Urothelium cell line (cell line): ENCODE results near the gene DUSP8.
A peak's percentile ranks its signal among the peaks of the same experiment; 100 is the strongest.
"Not testable (repeated sequence)": the region's sequence is repeated elsewhere in the genome, so short reads cannot be mapped to it uniquely, and the experiment has no call there.

ENCODE experiments used
- DNase-seq: peaks from one replicate; pipeline ENCODE4 v3.0.0; 2011; ENCODE audit warnings: low spot score, mixed read lengths
- FAIRE-seq: peaks from 2 replicates; lab custom pipeline; 2011; peaks lifted over from hg19 to GRCh38; lab: Jason Lieb, UNC

DUSP8 gene

DNA sequence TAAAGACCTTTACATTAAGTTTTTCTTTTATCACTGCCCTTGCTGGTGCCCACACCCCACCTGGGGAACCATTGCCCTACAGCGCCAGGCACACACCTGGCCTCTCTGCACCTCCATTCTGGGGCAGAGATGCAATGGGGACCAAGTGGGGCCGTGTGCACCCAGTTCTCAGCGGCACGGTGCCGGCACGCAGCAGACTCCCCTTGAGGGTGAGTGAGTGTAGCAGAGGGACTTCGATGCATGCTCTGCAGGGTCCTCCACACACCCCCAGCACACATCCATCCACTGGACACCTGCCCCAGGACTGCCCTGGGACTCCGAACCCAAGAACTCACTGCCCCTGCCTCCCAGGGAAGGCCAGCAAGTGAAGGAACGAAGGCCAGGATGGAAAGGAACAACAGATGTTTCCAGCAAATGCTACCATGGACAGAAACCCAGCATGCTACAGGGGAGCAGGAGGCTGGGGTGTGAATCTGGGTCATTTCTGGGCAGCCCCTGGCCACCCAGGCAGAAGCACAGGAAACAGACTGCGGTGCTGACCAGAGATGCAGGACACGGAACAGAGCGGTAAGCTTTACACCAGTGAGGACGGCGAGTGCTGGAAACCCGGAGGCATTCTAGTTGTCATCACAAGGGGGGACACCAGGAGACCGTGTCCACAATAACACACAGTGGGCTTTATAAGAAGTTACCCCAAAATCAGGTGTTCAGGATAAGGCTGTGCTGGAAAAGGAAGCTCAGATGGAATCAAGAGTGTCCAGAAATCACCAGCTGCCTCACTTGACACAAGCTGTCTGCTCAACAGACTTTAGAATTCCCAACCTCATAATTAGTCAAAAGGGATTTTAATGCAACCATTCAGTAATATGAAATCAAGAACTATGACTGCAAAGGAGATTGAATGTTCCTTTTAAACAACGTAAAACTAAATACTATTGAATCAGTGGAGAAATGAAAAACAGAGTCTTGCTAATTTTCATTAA lies 52.8 kb downstream of the DUSP8 start:
- no peak for FAIRE-seq
- no peak for DNase-seq

DNA sequence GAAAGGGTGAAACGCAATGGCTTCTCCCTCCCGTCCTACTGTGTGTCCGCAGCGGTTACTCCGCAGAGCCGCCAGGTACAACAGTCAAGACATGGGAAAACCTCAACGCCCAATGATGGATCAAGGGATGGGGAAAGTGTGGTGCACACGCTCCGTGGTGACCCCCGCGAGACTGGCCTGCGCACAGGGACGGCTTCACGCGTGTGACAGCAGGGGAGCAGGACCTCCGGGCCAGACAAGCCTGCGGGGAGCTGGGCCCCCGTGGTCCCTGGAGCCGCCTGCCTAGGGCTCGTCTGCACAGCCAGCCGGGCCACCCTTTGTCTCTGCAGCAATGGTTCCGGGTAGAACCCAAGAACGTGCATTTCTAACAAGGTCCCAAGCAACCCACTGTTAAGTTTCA lies 53.8 kb downstream of the DUSP8 start:
- DNase-seq (no peak), FAIRE-seq (no peak)

DNA sequence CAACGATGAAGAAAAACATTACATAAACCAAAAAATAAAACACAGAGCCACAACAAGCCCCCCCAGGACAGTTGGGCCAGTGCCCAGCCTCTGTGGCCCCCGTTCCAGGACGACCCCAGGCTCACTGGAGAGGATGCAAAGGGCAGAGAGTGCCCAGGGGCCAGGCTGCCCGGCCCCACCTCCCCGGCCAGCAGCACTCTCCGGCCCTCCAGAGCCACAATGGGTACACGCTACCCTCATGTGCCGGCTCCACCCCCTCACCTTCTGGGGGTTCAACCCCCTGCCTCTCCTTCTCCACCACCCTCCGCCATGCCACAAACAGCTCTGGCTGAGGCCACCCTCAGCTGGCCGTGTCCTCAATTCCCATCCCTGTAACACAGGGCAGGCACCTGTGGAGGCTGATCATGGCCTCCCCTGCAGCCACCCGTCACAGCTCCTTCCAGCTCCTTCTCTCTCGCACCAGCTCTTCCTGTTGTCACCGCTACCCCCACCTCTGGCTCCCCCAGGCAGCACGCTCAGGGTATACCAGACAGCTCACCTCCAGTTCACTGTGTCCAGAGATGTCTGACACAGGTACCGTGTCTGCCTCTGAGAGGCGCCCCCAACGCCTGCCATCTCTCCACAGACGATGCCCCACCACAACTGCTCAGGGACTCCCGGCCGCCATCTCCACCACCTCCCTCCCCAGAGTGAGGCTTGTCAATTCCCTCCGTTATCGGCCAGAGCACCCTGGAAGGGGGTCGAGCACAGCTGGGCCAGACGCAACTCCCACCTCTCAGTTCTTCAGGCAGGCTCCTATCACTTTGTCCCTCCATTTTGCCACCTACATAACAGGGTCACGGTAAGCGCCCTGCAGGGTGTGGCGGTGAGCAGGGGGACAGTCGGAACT lies 54.7 kb downstream of the DUSP8 start:
- no peak for DNase-seq
- FAIRE-seq: no peak

DNA sequence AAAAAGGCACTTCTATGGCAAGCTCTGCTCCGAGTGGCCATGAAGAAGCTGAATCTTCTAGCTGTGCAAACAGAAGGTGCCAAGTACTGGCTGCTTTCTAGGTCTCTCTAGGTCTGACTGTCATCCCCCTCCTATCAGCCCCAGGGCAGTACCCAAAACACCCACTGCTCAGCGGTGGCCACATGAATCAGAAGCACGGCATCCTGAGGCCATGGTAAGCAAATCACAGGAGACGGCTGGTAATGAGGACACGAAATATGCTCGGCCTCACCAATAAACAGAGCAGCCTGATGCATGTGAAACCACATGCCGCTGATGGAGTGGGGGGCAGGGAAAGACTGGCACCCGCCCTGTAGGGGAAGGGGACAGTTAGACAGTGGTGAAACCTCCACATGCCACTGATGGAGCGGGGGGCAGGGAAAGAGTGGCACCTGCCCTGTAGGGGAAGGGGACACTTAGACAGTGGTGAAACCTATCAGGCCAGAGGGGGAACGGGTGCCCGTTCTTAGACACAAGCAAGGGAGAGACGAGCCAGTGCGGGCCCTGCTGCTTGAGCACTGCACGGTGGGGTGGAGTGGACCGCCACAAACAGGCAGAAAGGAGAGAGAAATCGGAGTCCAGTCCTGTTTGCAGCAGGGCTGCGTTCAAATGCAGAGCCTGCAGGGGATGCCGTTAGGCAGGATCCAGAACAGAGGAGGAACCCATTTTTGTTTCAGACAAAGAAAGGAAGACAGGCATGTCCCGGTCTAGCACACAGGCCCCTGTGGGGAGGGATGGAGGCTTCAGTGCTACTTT lies 55.6 kb downstream of the DUSP8 start:
- DNase-seq (no peak), FAIRE-seq (no peak)

DNA sequence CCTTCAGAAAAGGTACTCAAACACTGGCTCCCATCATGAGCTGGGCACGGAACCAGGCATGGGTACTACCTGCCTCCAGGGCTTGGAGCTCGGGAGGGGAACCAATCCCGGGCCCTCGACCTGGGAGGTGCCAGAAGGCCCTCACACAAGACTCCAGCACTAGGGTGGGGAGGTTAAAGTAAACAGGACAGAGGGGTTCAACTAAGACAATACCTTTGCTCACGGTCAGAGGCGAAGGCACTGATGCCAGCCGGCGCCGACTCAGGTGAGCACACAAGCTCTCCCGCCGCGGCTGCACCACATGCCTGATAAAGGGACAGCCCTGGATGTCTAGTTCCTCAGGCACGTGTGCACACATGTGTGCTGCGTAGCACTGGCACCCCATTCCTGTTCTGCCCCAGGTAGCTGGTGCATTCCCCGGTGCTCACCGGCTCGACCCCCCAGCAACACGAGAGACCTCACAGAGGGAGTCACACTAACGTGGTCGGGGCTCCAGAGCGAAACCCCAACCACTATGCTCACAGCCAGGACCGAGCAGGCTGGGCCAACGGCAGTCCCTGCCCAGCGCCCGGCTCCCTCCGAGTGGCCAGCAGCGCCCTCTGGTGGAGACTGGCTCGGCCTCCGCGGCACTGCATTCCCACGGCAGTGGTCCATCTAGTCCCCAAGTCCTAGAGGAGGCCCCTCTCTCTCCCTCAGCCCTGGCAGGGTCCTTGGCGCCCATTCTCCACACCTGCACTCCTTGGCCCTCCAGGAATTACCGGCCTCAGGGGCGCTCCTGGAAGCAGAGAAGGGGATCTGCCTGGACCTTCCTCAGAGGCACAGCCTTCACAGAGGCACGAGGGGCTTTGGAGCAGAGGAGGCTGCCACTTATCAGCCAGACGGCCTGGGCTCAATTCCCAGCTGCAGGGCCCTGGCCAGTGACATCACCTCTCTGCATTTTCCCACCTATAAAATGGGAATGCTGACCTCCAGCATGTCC lies 56.7 kb downstream of the DUSP8 start:
- FAIRE-seq (no peak), DNase-seq (peak; percentile 53)

DNA sequence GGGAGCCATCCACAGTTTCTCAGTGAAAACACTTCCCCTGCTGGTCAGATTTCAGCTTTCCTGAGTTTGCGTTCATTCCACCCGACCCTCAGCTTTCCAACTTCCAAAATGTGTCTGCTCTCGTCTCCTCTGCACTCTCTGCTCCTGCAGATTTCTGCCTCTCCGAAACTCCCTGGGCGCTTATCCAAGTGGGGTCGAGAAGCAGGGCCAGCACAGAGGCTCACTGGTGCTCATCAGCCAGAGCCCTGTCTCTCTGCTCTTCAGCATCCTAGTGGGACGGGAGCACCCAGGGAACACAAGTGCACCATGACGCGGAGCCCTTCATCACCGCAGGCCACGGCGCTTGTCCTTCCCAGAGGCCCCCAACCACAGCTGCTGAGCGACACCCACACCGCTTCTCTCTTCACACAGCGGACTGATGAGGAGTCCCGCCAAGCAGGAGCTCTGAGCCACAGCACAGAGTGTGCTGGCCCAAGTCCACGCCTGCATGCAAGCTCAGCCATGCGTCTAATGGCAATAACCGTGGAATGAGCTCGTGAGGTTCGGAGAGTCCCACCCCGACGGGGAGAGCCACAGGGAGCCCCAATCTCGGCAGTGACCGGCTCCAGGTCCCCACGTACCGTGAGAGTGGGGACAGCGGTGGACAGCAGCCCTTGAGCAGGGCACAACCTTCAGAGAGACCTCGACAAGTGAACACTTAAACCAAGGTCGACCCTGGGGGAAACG lies 57.6 kb downstream of the DUSP8 start:
- DNase-seq (no peak), FAIRE-seq (no peak)

DNA sequence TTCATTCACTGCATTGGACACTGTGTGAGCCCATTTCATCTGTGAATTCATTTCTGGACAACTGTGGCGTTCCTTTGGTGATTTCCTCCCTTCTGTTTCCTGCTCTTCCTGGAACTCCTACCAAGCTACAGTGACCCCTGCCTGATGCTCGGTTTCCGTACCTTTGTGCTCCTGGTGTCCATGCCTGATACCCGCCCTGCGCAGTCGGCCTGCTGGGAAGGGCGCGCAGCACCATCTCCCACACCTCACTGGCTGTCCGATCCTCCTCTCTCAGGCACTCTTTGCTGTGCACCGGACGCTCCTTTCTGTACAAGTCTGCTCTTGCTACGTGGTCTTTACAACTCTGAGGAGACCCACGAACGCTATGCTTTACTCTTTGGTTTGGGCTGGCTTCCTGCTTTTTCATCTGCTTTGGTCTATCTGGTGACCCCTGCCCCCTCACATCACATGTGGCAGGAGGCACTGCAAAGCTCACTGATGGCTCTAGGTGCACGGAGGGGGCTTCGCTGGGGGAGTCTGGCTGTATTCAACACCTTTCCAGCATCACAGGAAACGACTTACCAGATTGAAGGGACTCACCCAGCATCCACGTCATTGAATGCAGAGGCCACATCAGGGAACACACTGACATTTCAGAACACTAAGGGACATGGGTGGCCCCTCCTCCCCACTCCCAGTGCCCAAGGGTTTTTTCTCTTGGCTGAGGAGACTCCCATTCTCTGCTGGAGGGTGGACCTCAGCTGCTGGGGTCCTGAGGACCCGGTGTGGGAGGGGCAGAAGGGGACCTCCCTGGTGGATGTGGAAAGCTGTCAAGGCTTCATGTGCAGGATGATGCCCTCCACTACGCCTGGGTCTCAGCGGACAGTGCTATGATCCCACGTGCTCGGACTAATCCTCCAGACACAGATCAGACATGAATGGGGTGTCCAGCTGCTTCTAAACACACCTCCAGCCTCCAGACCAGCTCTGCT lies 58.5 kb downstream of the DUSP8 start:
- FAIRE-seq (no peak), DNase-seq (no peak)

DNA sequence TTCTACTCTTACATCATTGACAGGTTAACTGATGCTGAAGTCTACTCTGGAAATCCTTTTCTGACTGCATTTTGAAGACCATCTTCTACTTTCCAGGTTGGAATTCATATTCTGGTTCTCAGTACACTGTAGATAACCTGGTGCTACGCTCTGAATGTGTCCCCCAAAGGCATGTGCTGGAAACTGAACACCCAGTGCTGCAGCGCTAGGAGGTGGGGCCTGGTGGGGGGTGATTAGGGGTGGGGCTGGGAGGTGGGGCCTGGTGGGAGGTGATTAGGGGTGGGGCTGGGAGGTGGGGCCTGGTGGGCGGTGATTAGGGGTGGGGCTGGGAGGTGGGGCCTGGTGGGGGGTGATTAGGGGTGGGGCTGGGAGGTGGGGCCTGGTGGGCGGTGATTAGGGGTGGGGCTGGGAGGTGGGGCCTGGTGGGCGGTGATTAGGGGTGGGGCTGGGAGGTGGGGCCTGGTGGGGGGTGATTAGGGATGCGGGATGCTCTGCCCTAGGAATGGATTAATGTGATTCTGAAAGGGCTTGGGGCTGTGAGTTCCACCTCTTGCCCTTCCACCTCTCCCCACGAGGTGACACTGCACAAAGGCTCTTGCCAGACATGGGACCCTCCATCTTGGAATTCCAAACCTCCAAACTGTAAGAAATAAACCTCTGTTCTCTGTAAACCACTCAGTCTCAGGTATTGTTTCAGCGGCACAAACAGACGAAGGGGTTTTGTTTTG lies 59.4 kb downstream of the DUSP8 start:
- FAIRE-seq, DNase-seq: not testable (repeated sequence)

DNA sequence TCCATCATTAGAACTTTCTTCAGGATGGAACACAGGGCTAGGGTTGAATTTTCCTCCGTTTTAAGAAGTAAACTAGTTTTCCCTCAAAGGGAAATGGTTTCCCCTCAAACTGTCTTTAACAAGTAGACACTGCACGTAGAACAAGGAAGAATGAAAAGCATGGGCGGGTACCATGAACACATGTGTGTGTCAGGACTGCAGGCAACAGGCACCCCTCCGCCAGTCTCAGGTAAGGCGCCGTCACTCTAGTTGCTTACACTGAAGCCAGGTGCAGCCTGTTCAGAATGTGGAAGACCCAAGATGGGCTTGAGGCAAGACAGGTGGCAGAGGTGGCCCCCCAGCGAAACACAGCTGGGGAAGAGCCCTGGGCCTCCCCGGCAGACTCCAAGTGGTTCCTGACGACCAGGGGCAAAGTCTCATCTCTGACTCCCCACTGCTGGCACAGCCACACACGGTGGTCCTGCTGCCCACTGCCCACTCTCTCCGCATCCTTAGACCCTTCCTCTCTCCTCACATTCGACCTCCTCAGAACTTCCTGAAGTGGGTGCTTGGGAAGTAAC lies 60.1 kb downstream of the DUSP8 start:
- no peak for FAIRE-seq
- no peak for DNase-seq

DNA sequence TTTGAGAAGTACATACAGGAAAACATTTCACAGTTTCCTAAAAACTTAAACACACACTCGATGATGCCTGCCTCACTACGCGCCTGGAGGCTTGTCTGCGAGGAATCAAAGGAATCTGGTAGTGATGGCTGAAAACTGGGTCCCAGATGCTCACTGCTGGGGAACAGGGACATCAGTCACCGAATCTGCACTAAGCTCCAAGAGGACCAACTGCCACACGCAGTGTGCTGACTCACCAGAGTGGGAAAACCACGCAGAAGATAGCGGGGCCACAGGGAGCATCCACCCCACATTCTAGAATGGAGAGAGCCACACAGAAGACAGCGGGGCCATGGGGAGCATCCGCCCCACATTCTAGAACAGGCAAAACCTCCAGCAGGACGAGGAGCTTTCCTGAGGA lies 61.1 kb downstream of the DUSP8 start:
- no peak for FAIRE-seq

DNA sequence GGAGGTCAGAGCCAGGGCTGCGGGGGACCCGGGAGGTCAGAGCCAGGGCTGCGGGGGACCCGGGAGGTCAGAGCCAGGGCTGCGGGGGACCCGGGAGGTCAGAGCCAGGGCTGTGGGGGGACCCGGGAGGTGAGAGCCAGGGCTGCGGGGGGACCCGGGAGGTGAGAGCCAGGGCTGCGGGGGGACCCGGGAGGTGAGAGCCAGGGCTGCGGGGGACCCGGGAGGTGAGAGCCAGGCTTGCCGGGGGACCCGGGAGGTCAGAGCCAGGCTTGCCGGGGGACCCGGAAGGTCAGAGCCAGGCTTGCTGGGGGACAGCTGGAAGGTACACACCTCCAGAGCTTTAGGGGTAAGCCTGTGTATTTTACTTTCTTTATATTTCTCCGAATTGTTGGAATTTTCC lies 61.7 kb downstream of the DUSP8 start:
- not testable (repeated sequence) for DNase-seq, FAIRE-seq

More for the DNA sequence above, 61.1 kb downstream of the DUSP8 start:
- no peak for DNase-seq

DNA sequence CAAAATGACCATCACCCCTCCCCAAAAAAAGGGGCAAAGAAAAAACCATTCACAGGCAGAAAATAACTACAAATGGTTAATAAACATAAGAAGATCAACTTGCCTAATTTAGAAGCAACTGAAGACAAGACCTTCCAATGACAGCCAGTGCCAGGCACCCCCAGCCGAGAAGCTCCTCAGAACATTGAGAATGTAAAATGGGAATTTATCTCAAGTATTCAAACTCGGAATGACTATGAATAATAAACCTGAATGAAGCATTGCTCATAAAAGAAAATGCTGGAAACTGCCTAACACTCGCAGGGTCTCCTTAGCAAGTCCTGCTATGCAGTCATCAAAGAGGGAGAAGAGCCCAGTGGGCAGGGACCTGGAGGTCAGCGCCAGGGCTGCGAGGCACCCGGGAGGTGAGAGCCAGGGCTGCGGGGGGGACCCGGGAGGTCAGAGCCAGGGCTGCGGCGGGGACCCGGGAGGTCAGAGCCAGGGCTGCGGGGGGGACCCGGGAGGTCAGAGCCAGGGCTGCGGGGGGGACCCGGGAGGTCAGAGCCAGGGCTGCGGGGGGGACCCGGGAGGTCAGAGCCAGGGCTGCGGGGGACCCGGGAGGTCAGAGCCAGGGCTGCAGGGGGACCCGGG lies 62.3 kb downstream of the DUSP8 start:
- no peak for DNase-seq
- FAIRE-seq: no peak

DNA sequence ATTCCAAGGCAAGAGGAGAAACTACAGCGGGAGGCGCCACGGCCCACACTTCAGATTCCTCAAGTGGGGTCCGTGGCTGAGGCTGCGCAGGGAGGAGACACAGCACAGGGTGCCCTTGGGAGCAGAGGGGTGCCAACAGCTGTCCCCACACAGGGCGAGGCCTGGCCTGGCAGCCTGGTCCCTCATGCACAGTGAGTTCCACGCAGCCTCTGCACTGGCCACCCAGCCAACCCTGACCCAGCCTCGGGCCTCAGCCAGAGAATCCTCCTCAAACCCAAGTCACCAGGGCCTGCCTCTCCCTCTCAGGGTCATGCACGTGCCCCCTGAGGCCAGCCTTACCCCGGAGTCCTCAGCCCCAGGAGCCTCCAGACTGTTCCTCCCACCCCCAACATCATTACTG lies 63.1 kb downstream of the DUSP8 start:
- FAIRE-seq (no peak), DNase-seq (no peak)

DNA sequence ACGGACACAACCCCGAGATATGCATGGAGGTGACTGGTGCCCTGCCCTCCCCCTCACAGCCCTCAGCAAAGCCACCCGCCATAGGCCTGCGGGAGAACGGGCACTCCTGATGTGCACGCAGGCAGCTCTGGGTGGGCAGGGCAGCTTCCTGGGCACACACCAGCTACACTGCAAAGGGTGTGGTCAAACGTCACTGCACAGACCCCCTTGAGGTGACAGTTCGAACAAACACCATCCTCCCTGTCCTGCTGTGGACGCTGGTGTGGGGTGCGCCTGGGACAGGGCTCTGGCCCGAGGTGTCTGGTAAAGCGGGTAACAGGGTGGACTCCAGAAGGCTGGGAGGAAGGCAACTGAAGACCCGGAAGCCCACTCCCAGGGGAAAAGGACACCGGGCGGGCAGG lies 63.6 kb downstream of the DUSP8 start:
- FAIRE-seq: no peak
- DNase-seq: no peak

DNA sequence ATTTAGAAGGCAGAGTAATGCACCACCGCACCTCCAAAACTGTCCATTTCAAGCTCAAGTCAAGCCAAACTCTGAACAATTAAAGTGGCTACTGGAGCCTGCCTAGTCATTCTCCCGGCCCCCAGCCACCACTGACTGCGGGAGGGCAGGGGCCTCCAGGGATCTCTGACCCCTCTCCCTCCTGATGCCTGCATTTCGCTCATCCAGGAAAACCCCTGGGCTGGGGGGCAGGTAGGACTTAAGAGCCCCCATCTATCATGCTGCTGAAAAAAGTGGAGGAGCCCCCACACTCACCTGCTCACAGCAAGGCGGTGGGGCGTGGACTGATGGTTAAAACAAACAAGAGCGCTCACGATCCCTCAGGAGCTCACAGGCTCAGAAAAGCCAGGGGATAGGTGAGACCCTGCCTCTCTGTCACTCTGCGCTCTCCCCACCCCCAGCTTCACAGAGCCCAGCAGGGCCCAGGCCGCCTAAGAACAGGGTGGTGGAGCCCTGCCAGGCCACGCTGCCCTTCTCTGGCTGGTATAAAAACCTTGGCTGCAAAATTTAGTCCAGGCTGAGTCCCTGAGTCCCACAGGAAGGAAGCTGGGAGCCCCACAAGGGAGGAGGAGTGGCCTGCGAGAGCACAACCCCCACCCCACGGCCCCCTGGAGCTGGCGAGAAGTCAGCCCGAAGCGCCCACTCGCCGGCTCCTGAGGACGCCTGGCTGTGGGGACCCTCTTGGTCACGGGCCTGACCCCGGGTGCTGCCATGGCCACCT lies 64.5 kb downstream of the DUSP8 start:
- FAIRE-seq: no peak
- DNase-seq: no peak

DNA sequence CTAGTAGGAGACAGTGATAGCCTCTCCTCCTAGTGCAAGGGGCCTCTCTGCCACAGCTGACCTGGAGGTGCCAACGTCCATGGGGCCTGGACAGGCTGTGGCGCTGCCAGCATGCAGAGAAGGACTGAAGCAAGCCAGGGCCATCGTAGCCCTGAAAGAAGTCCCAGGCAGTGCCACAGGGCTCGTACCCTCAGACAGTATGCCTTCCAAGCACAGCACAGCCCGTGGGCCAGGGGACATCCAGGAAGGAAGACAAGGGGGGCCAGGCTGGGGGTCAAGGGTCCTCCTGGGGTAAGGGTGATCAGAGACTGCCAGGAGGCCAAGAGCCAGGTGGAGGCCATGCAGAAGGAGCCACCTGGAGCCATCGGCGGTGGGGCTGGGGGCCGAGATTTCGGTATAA lies 65.1 kb downstream of the DUSP8 start:
- no peak for FAIRE-seq

More for the DNA sequence above, 65.1 kb downstream of the DUSP8 start:
- no peak for DNase-seq
